H1 (cell line): ENCODE data around the gene TMEM169. TPM values are rescaled to one million over a fixed set of nuclear protein-coding genes. Genes with fewer than 3 reads are reported as not detected.

Experiments used
- SIN3A ChIP-seq, 2 experiments: IDR thresholded peaks in 1 of 2; conservative IDR thresholded peaks in 1 of 2; 2 replicates each; pipeline ENCODE4 v1.6.1; 2011 to 2012; ENCODE audit warnings: low read length in 2 of 2, improper control_type of control experiment in 1 of 2, low read depth in 1 of 2, mild to moderate bottlenecking in 1 of 2
- polyA plus RNA-seq, 7 experiments: library from polyadenylated mRNA; depleted of rRNA in 3 of 7; stranded (reverse) in 5 of 7; unstranded in 2 of 7; fragments of >200 nt in 5 of 7; fragments of 200-250 nt in 2 of 7; gene quantifications; 1 replicate in 5 of 7; 2 replicates in 1 of 7; 4 replicates in 1 of 7; pipeline versions ENCODE4 v1.2.1 to v1.2.3, GENCODE V29; 2011 to 2013; ENCODE audit warnings: missing spikeins in 2 of 7, mixed read lengths in 2 of 7
- total RNA-seq: library from RNA; stranded (reverse); fragmentation: NEBNext Ultra II Directional; extraction: Animal tissue kit (Norgen Biotek cat#: 25700); gene quantifications from 2 replicates; pipeline ENCODE4 v1.2.1, GENCODE V29; 2021

The TMEM169 gene
- total and polyA plus RNA-seq, 2 of the 8 experiments (the other 6 are each of a cell fraction or from before 2014, with no cell fraction given): 0.41 to 2.4 TPM

- TF ChIP-seq SIN3A (conservative IDR thresholded peaks at IDR 0.05 in 1 of 2, IDR thresholded peaks at IDR 0.05 in 1 of 2; ENCODE audit: low read depth in 1 of 2, low read length in 2 of 2): no peak
Measured at GRCh38 chr2:216064665-216065064, 17.1 kb upstream of the TMEM169 start (continued).
